Pancreas (tissue), 10 donors: ENCODE data around the gene CLEC4D. TPM values are rescaled to one million over a fixed set of nuclear protein-coding genes. Genes with fewer than 3 reads are reported as not detected.
"Not testable (repeated sequence)": the region's sequence is repeated elsewhere in the genome, so short reads cannot be mapped to it uniquely, and the experiment has no call there.

Source experiments
- ATAC-seq, 4 donors: fragments of 200-7000 bp; cut with Tn5 transposase; one replicate each; pipeline versions ENCODE4 v1.8.0 to v1.9.1; 2020; ENCODE audit warnings: mild to moderate bottlenecking in 4 of 4, moderate library complexity in 4 of 4
- DNase-seq, 6 donors: peaks; one replicate each; pipeline ENCODE4 v3.0.0-alpha.2; 2020
- FAIRE-seq: peaks from 2 replicates; lab custom pipeline; 2012; peaks lifted over from hg19 to GRCh38; lab: Jason Lieb, UNC
- H3K27ac ChIP-seq, 4 donors: fragments of 200-600 bp; sonication (generic); 1 replicate in 3 of 4; 2 replicates in 1 of 4; pipeline versions ENCODE4 v1.5.0 to v1.8.0; 2020
- H3K27me3 ChIP-seq, 4 donors: fragments of 200-600 bp; one replicate each; pipeline ENCODE4 v1.8.0; 2021
- H3K36me3 ChIP-seq, 3 donors: fragments of 200-600 bp; sonication (generic) in 1 of 3; one replicate each; pipeline versions ENCODE4 v1.5.0 to v1.8.0; 2020 to 2021
- H3K4me1 ChIP-seq, 3 donors: fragments of 200-600 bp; one replicate each; pipeline ENCODE4 v1.8.0; 2021
- H3K4me3 ChIP-seq, 4 donors: fragments of 200-600 bp; sonication (generic) in 2 of 4; one replicate each; pipeline versions ENCODE4 v1.5.0 to v1.8.0; 2020 to 2021
- H3K9me3 ChIP-seq, 4 donors: fragments of 200-600 bp; one replicate each; pipeline ENCODE4 v1.8.0; 2021
- WGBS, 2 donors: extraction: QIAGEN DNeasy Blood & Tissue Kit; methylation state at CpG; one replicate each; pipeline ENCODE4 v1.1.7; 2013; 5-methylcytosine and 5-hydroxymethylcytosine counted together
- intact Hi-C, 3 donors: fragments of 100-400 bp; cut with DNase I; formaldehyde crosslinking; loops; one replicate each; pipeline versions ENCODE4 v1.11.1 to v1.14.2; 2022
- polyA plus RNA-seq, 2 donors: library from polyadenylated mRNA; stranded (reverse); fragments of 200-250 nt; gene quantifications; one replicate each; pipeline ENCODE4 v1.2.3, GENCODE V29; 2013
- total RNA-seq, 6 donors: library from RNA; stranded (reverse); fragmentation: NEBNext Ultra II Directional in 4 of 6; extraction: Animal tissue kit (Norgen Biotek cat#: 25700) in 4 of 6; gene quantifications; one replicate each; pipeline versions ENCODE4 v1.2.1 to v1.2.4, GENCODE V29; 2021 to 2023
- TF ChIP-seq, protein P1 (sequence below), 4 donors: fragments of 200-600 bp; sonication (generic) in 3 of 4; IDR thresholded peaks; one replicate each; pipeline versions ENCODE4 v1.5.0 to v1.8.0; 2021; ENCODE audit warnings: antibody characterized with exemption in 4 of 4
- donor health status: healthy with polysubstance abuse.
- donor health status: DM: no; HTN: no; CAD: no; lungs with moderate emphysema.
- donor health status: DM: no; HTN: no; CAD: no.
- donor health status: control.
- donor health status: control.
- donor health status: Bipolar disorder and iron deficiency.
- donor health status: DM: yes; HTN: yes; CAD: no.
- donor health status: DM: no; HTN: no; CAD: no.
- donor health status: DM: no; HTN: no; CAD: no.
- donor health status: DM: yes; HTN: yes; CAD: no.

CLEC4D gene
- total and polyA plus RNA-seq, 8 donors = 0.32 TPM; not detected in 7

DNA sequence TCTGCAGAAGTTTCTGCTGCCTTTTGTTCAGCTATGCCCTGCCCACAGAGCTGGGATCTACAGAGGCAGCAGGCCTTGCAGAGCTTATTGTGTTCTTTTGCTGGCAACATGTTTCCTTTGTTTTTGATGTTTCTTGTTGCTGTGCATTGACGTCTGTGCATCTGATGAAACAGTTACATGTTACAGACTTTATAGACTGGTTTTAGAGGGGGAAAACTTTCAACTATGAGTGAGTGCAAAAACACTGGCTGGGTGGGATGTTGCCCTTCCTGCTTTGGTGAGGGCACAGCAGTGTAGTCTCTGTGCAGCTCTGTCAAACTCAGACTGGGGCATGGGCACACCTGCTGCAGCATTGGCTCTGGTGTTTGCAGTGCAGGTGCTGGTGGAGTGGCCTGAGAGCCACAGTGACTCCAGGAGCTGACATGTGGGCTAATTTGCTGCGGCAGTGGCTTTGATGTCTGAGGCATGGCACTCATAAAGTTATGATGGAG is 30.7 kb upstream of the CLEC4D start:
- Histone ChIP-seq H3K4me1 (no peaks in the 10 kb centered on the region), H3K4me3 (no peak overlapping the region), H3K27me3 (no peaks in the 10 kb centered on the region), H3K27ac (no peak overlapping the region), H3K9me3 (no peaks in the 10 kb centered on the region), H3K36me3 (no peaks in the 10 kb centered on the region)
- DNase-seq (no peak), ATAC-seq (no peak), FAIRE-seq (no peak)
- TF ChIP-seq, protein P1, sequence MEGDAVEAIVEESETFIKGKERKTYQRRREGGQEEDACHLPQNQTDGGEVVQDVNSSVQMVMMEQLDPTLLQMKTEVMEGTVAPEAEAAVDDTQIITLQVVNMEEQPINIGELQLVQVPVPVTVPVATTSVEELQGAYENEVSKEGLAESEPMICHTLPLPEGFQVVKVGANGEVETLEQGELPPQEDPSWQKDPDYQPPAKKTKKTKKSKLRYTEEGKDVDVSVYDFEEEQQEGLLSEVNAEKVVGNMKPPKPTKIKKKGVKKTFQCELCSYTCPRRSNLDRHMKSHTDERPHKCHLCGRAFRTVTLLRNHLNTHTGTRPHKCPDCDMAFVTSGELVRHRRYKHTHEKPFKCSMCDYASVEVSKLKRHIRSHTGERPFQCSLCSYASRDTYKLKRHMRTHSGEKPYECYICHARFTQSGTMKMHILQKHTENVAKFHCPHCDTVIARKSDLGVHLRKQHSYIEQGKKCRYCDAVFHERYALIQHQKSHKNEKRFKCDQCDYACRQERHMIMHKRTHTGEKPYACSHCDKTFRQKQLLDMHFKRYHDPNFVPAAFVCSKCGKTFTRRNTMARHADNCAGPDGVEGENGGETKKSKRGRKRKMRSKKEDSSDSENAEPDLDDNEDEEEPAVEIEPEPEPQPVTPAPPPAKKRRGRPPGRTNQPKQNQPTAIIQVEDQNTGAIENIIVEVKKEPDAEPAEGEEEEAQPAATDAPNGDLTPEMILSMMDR (IDR thresholded peaks at IDR 0.05) = no peak
- intact Hi-C loops = no loop called here
- WGBS, 2 donors = 80 to 83% methylated on average over 2 of the region's 2 CpGs

- H3K27me3 ChIP-seq = no peaks in the 10 kb centered on the region
- ATAC-seq = no peak
- no peaks in the 10 kb centered on the region for H3K36me3 ChIP-seq
- no peak for DNase-seq
- FAIRE-seq = no peak
- no peak overlapping the region for H3K4me3 ChIP-seq
- intact Hi-C loops = no loop called here
- no peak overlapping the region for H3K27ac ChIP-seq
- TF ChIP-seq, protein P1 (IDR thresholded peaks at IDR 0.05) = no peak
- H3K9me3 ChIP-seq = no peaks in the 10 kb centered on the region
- no peaks in the 10 kb centered on the region for H3K4me1 ChIP-seq
Observed at GRCh38 chr12:8483079-8483478, 30.2 kb upstream of the CLEC4D start.

GRCh38 chr12:8491646-8492530 is 21.4 kb upstream of the CLEC4D start:
- WGBS, 2 donors = 66 to 77% methylated on average over 5 of the region's 5 CpGs
- no peaks in the 10 kb centered on the region for H3K36me3 ChIP-seq
- FAIRE-seq (no peak), ATAC-seq (peak in 1 of 4 donors; percentile 60), DNase-seq (no peak)
- no peak overlapping the region for H3K4me3 ChIP-seq
- H3K27me3 ChIP-seq = no peaks in the 10 kb centered on the region
- no peaks in the 10 kb centered on the region for H3K9me3 ChIP-seq
- H3K4me1 ChIP-seq = no peaks in the 10 kb centered on the region
- H3K27ac ChIP-seq = no peak overlapping the region
- TF ChIP-seq, protein P1 (IDR thresholded peaks at IDR 0.05) = no peak
- intact Hi-C loops = no loop called here

- Histone ChIP-seq H3K4me1 (no peaks in the 10 kb centered on the region), H3K27me3 (no peaks in the 10 kb centered on the region), H3K27ac (no peak overlapping the region), H3K9me3 (no peaks in the 10 kb centered on the region), H3K4me3 (no peak overlapping the region), H3K36me3 (no peaks in the 10 kb centered on the region)
- intact Hi-C loops = no loop called here
- WGBS, 2 donors = 44 to 48% methylated on average over 2 of the region's 2 CpGs
- TF ChIP-seq, protein P1 (IDR thresholded peaks at IDR 0.05) = no peak
- DNase-seq = peak in 1 of 6 donors; percentile 23
- ATAC-seq = peak in 2 of 4 donors; percentile 77
- FAIRE-seq = no peak
Observed at GRCh38 chr12:8493084-8493483, 20.2 kb upstream of the CLEC4D start.

DNA sequence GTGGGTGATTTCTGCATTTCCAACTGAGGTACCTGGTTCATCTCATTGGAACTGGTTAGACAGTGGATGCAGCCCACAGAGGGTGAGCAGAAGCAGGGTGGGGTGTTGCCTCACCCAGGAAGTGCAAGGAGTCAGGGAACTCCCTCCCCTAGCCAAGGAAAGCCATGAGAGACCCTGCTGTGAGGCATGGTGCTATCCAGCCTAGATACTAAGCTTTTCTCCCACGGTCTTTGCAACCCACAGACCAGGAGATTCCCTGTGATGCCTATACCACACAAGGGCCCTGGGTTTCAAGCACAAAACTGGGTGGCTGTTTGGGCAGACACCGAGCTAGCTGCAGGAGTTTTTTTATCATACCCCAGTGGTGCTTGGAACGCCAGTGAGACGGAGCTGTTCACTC is 17.6 kb upstream of the CLEC4D start:
- H3K9me3 ChIP-seq, H3K36me3 ChIP-seq, FAIRE-seq, H3K4me1 ChIP-seq, intact Hi-C loops, H3K4me3 ChIP-seq, H3K27me3 ChIP-seq, ATAC-seq, DNase-seq, H3K27ac ChIP-seq: not testable (repeated sequence)
- 74 to 82% methylated on average over 4 of the region's 4 CpGs for WGBS, 2 donors

DNA sequence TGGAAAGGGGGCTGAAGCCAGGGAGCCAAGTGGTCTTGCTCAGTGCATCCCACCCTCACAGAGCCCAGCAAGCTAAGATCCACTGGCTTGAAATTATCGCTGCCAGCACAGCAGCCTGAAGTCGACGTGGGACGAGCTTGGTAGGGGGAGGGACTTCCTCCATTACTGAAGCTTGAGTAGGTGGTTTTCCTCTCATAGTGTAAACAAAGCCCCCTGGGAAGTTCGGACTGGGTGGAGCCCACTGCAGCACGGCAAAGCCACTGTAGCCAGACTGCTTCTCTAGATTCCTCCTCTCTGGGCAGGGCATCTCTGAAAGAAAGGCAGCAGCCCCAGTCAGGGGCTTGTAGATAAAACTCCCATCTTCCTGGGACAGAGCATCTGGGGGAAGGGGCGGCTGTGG is 17.2 kb upstream of the CLEC4D start:
- DNase-seq, intact Hi-C loops, H3K27me3 ChIP-seq, H3K4me1 ChIP-seq, H3K9me3 ChIP-seq, FAIRE-seq, H3K36me3 ChIP-seq, H3K27ac ChIP-seq, ATAC-seq, H3K4me3 ChIP-seq: not testable (repeated sequence)
- 48 to 70% methylated on average over 7 of the region's 7 CpGs for WGBS, 2 donors
